Measurements from ENCODE around the gene KCNJ9. TPM values are rescaled to one million over a fixed set of nuclear protein-coding genes. Genes with fewer than 3 reads are reported as not detected.

Gene KCNJ9
- total RNA-seq, 1 experiment from 2014 or later = not detected

- Mint-ChIP-seq H3K9me3 (ENCODE audit: low read depth, unreplicated experiment) (no peaks in the 10 kb centered on the region), H3K4me3 (ENCODE audit: low read depth, unreplicated experiment) (no peak overlapping the region), H3K27ac (ENCODE audit: unreplicated experiment) (no peak overlapping the region), H3K27me3 (ENCODE audit: unreplicated experiment) (peaks cover 94% of the 10 kb centered on the region), H3K4me1 (ENCODE audit: low read depth, unreplicated experiment) (no peaks in the 10 kb centered on the region), H3K36me3 (ENCODE audit: insufficient read depth, unreplicated experiment) (no peaks in the 10 kb centered on the region)
- no TSS peak for BruUV-seq (replicated peaks)
- intact Hi-C loops (cut with micrococcal nuclease; ENCODE audit: unreplicated experiment) = no loop called here
- no peak for DNase-seq
- no peak for TF ChIP-seq CTCF (IDR thresholded peaks at IDR 0.05; ENCODE audit: unreplicated experiment)
- CTCF ChIA-PET = no interaction called here
Observed at GRCh38 chr1:160137216-160137862, 56.0 kb downstream of the KCNJ9 start.

GRCh38 chr1:160139840-160140239 lies 58.5 kb downstream of the KCNJ9 start:
- TF ChIP-seq CTCF (IDR thresholded peaks at IDR 0.05; ENCODE audit: unreplicated experiment) = no peak
- no peak overlapping the region for H3K4me3 Mint-ChIP-seq (ENCODE audit: low read depth, unreplicated experiment)
- peaks cover 94% of the 10 kb centered on the region for H3K27me3 Mint-ChIP-seq (ENCODE audit: unreplicated experiment)
- intact Hi-C loops (cut with micrococcal nuclease; ENCODE audit: unreplicated experiment) = no loop called here
- BruUV-seq (replicated peaks) = no TSS peak
- H3K36me3 Mint-ChIP-seq (ENCODE audit: insufficient read depth, unreplicated experiment) = no peaks in the 10 kb centered on the region
- DNase-seq = no peak
- CTCF ChIA-PET = no interaction called here
- no peak overlapping the region for H3K27ac Mint-ChIP-seq (ENCODE audit: unreplicated experiment)
- H3K4me1 Mint-ChIP-seq (ENCODE audit: low read depth, unreplicated experiment) = no peaks in the 10 kb centered on the region
- H3K9me3 Mint-ChIP-seq (ENCODE audit: low read depth, unreplicated experiment) = no peaks in the 10 kb centered on the region

Other genes starting within 250 kb of the KCNJ9 start
- gene VSIG8, start 218.9 kb upstream of the KCNJ9 start, total RNA-seq (2022) = not detected in 2 replicates
- gene CFAP45, start 181.4 kb upstream of the KCNJ9 start, total RNA-seq (2022) = 1.6 and 1.8 TPM in 2 replicates
- gene TAGLN2, start 156.0 kb upstream of the KCNJ9 start, total RNA-seq (2022) = 612 and 708 TPM in 2 replicates
- 7.5 and 7.6 TPM in 2 replicates for gene IGSF9, start 135.9 kb upstream of the KCNJ9 start, total RNA-seq (2022)
- gene SLAMF9, start 127.3 kb upstream of the KCNJ9 start, total RNA-seq (2022) = not detected in 2 replicates
- gene PIGM, start 49.5 kb upstream of the KCNJ9 start, total RNA-seq (2022) = 13.2 and 14.1 TPM in 2 replicates
- gene KCNJ10, start 11.4 kb upstream of the KCNJ9 start, total RNA-seq (2022) = not detected in 2 replicates
- gene IGSF8, start 17.1 kb downstream of the KCNJ9 start, total RNA-seq (2022) = 31.6 and 33.9 TPM in 2 replicates
- not detected in 2 replicates for gene ATP1A2, start 34.2 kb downstream of the KCNJ9 start, total RNA-seq (2022)
- gene ATP1A4, start 70.1 kb downstream of the KCNJ9 start, total RNA-seq (2022) = not detected in 2 replicates
- gene CASQ1, start 109.0 kb downstream of the KCNJ9 start, total RNA-seq (2022) = not detected in 2 replicates
- 128 and 153 TPM in 2 replicates for gene PEA15, start 123.8 kb downstream of the KCNJ9 start, total RNA-seq (2022)
- 119 and 126 TPM in 2 replicates for gene DCAF8, start 181.0 kb downstream of the KCNJ9 start, total RNA-seq (2022)
- gene PEX19, start 203.6 kb downstream of the KCNJ9 start, total RNA-seq (2022) = 64.0 and 70.3 TPM in 2 replicates

Data from Calu3 (cell line).